ENCODE measurements around the gene SPATA24.

- TF ChIP-seq CTCF (CRISPR knock-in tag; IDR thresholded peaks at IDR 0.05), result no peak
- TF ChIP-seq ZNF274 (CRISPR knock-in tag; IDR thresholded peaks at IDR 0.05), result no peak
- no peak for TF ChIP-seq EED (CRISPR knock-in tag; IDR thresholded peaks at IDR 0.05)
- no peak for TF ChIP-seq ZNF121 (CRISPR knock-in tag; IDR thresholded peaks at IDR 0.05)
- TF ChIP-seq EZH2 (conservative IDR thresholded peaks at IDR 0.05; ENCODE audit: low read depth, low read length), result no peak
- no peak for TF ChIP-seq POLR2A (IDR thresholded peaks at IDR 0.05; ENCODE audit: insufficient read depth in 1 of 2, low read depth in 2 of 2, low read length in 2 of 2)
- no peak for TF ChIP-seq ATF2 (CRISPR knock-in tag; IDR thresholded peaks at IDR 0.05)
- TF ChIP-seq HNRNPLL (IDR thresholded peaks at IDR 0.05; ENCODE audit: low read depth, low read length, poor library complexity, severe bottlenecking), result no peak
- no peak for TF ChIP-seq HBP1 (CRISPR knock-in tag; IDR thresholded peaks at IDR 0.05; ENCODE audit: low read depth)
- TF ChIP-seq ZNF577 (CRISPR knock-in tag; IDR thresholded peaks at IDR 0.05; ENCODE audit: borderline replicate concordance, low read depth), result no peak
- no peak for TF ChIP-seq SP1 (IDR thresholded peaks at IDR 0.05)
- TF ChIP-seq SP1 (CRISPR knock-in tag; IDR thresholded peaks at IDR 0.05), result no peak
Observed at GRCh38 chr5:139393497-139394122, 10.3 kb downstream of the SPATA24 start.

Data from HepG2 (cell line).